Smooth muscle cell of the brain vasculature (primary cell): ENCODE data around the gene LARP6.
A peak's percentile ranks its signal among the peaks of the same experiment; 100 is the strongest.
"Not testable (repeated sequence)": the region's sequence is repeated elsewhere in the genome, so short reads cannot be mapped to it uniquely, and the experiment has no call there.

Experiments
- DNase-seq: peaks from one replicate; pipeline ENCODE4 v3.0.0-alpha.2; 2012; ENCODE audit warnings: low read depth, low spot score

LARP6 gene

DNA sequence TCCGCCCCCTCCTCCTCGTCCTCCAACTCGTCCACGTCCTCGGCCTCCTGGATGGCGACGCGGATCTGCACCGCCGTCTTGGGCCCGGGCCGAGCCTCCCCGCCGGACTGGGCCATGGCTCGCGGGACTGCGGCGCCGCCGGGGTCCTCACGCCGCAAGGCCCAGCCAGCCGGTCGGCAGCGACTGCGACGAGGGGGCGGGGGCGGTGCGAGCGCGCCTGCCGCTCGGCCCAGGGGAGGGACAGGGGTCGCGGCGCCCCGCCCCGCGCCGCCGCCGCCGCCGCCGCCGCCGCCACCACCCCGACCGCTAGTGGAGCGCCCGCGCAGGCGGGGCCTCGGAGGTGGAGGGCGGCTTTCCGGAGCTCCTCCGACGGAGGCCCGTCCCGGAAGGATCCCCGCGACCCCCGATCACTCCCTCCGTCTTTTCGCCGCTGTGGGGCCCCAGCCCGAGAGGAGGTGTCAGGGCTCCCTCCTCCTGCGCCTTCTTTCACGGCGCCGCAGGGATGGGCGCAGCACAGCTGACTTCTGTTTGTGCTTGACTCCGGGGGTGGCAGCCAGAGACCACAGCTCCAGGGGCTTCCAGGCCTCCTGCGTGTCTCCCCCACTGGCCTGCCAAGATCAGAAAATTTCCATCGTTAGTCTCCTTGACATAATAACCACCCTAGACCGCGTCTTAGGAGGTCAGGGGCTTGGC lies at the start of gene LARP6:
LARP6 (minus strand) TSS at position 185 of the 693 bp plus-strand sequence; CDS start at position 116, 69 bp downstream.
- DNase-seq = peak; percentile 82

GRCh38 chr15:70902107-70902506 lies 48.1 kb upstream of the LARP6 start:
- DNase-seq = peak; percentile 23

- no peak for DNase-seq
These were observed 39.1 kb upstream of the LARP6 start for GRCh38 chr15:70892912-70893560.

GRCh38 chr15:70892002-70892911 lies 38.3 kb upstream of the LARP6 start, which contains the start of the genes LRRC49 and THAP10:
LRRC49 (plus strand) TSS chr15:70892826; CDS start chr15:70892895, 69 bp downstream.
THAP10 (minus strand) TSS chr15:70892433; CDS start chr15:70892272, 161 bp downstream.
- DNase-seq = peak; percentile 65

GRCh38 chr15:70882361-70882760 lies 28.4 kb upstream of the LARP6 start:
- no peak for DNase-seq

DNA sequence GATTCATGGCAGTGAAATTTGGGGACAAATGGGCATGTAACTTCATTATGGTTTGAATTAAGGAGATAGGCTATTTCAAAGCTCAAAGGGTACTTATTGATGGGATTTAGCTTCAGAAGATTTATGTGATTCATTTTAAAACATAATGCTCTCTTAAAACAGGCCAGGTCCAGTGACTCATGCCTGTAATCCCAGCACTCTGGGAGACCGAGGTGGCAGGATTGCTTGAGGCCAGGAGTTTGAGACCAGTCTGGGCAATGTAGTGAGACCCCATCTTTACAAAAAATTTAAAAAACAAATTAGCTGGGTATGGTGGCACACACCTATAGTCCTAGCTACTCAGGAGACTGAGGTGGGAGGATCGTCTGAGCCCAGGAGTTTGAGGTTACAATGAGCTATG lies 26.8 kb upstream of the LARP6 start:
- DNase-seq = no peak

DNA sequence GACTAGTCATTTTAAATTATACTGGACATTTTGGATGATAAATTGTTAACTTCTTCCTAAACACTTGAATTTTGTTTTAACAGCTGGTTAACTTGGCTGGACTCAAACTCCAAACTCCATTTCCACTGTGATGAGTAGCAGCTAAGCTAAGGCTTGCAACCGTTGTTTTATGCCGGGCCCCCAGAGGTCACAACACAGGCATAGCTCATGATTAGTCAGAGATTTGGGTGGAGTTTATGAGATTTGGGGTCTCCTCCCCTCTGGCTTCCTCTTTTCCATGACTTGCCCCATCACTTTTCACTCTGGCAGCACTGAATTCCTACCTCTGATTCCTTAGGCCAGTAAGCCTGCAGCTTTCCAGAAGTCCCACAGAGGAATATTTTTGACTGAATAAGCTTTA lies 25.4 kb upstream of the LARP6 start:
- DNase-seq = no peak

GRCh38 chr15:70876683-70877082 lies 22.7 kb upstream of the LARP6 start:
- DNase-seq = no peak

GRCh38 chr15:70876011-70876410 lies 22.1 kb upstream of the LARP6 start:
- no peak for DNase-seq

DNA sequence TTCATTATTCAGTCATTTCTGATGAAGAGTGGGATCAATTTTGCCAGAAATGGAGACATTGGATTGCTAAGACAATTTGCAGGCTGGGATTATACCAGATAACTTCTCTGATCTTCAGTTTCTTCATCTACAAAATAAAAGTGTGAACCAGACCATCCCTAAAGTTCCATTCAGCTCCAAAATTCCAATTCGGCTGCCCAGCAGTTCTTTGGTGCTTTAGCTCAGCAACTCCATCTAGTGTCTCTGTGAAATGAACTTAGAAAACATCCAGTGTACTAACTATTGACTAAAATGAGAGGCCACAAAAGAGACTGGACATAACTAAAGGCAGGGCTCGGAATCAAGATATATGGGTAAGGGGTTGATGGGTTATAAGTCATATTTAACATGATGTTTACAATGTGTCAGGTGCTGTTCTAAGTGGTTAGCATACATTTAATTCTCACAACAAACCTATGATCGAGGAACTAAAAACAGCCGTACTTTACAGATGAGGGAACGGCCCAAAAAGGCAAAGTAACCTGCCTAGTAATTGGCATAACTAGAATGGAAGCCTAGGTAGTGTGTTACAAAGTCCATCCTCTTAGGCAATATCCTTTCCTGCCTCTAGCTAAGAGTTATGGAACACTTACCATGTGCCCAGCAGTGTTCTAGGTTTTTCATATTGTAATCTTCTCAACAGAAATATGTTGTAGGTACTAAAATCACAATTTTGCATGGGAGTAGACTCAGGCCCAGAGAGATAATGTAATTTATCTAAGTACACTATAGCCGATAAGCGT lies 21.2 kb upstream of the LARP6 start:
- DNase-seq = no peak

- DNase-seq = no peak
These were observed 19.5 kb upstream of the LARP6 start for GRCh38 chr15:70873232-70874054.

GRCh38 chr15:70871490-70871889 lies 17.5 kb upstream of the LARP6 start:
- DNase-seq = not testable (repeated sequence)

- DNase-seq = no peak
These were observed 16.1 kb upstream of the LARP6 start for GRCh38 chr15:70870051-70870450.

DNA sequence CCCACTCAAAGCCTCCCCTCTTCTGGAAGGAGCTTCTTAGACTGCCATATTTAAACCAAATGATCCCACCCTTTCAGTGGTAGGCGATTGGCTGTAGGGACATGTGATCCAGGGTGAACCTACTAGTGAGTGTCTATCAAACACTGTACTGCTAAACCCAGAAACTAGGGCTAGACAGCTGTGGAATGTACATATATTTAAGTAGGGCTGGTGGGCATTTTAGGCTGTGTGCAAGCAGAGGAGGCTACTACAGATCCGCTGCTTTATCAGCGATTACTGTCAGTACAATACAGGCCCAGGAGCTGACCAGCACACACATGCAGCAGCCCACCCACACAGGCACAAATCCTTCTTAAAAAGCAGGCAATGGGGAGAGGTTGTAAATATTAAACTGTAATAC lies 15.4 kb upstream of the LARP6 start:
- no peak for DNase-seq

DNA sequence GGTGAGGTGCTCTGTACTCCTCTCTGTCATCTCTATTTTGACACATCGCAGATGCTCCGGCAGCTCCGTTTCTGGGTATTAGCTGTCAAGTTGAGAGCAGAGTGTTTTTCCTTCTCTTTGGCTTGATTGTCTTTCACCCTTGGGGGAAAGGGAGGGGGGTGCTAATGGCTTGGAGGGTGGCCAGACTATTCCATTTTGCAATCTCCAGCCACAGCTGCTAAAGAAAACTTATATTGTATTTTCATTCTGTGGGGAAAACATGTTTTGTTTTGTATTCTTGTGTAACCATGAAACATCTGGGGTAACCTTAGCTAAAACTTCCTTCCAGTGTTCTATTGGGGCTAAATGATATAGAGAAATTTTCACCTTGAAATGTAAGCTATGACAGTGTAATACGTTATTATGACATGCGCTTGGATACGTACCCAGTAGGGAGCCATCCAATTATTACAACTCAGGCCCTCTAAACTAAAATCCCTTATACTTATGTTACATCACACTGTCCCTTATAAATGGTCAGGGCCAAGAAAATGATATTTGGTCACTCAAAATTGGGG lies 14.0 kb upstream of the LARP6 start:
- DNase-seq = no peak

DNA sequence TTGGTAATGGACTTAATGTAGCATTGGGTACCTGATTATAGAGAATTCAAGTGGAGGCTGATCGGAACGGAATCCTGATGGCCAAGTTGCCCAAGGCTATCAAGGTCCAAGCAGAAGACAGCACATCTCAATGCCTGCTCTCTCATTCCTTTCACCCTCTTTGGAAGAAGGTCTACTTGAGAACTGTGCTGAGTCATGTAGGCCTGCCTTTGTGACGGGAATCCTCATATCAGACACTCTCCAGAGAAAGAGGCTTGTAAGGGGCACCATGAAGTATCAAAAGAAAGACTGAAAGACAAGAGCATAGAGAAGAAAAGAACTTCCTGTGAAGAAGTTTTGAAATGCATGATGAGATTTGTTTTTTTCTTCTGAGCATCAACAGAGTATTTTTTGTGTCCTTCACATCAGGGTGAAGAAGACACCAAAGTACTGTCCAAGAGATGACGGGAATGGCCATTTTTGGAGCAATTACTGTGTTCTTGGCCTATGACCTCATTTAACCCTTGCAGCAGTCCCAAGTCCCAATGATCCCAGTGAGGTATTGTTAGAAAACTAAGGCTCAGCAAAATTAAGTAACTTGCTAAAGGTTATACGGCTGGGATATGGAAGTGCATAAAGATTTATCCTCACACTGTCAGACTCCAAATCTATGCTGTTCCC lies 13.2 kb upstream of the LARP6 start:
- DNase-seq = no peak

DNA sequence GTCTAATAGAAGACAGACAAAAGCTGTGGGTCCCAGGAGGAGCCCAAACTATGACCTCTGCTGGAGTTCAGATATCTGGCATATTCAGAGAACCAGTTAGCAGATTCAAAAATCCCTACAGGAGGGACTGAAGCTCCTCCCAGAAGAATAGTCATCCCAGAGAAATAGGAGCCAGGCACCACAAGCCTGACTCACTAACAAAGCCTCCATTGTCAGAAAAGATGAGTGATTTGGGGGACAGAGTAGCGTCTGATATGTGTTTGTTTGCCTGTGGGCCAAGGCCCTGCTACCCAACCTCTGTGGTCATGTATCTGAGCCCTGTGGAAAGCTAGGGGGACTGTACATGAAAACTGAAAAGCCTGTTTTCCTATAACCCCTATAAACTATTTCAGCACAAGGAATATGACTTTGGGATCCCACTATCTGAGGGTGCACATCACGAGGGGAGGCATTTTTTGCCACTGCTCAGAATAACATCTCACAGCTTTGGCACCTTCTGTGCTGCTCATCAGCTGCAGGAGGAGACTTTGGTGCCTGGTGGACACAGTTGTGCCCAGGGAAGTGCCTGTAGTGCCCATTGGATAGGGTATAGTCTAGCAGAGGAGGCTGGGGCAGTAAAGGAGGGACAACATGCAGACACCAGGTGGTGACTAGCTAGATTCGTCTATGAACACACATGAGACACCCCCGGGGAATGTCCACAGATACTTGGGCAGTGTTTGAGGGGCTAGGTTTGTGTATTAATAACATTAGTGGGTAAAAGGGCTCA lies 9.7 kb upstream of the LARP6 start:
- no peak for DNase-seq

DNA sequence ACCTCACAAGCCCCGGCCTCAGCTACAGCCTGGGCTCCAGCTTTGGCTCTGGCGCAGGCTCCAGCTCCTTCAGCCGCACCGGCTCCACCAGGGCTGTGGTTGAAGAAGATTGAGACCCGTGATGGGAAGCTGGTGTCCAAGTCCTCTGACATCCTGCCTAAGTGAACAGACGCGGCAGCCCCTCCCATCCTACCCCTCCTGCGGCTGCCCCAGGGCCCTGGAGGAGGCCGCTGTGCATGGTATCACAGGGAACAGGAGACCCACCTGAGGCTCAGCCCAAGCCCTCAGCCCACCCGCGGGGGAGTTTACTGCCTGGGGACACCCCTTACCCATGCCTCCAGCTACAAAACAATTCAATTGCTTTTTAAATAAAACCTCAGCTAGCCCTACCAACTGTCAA lies 6.0 kb upstream of the LARP6 start:
- no peak for DNase-seq
